ENCODE results near the gene RAD51B.

- no peak for TF ChIP-seq TAF1 (IDR thresholded peaks at IDR 0.05; ENCODE audit: borderline replicate concordance, low read depth, low read length)
- TF ChIP-seq POLR2A (IDR thresholded peaks at IDR 0.05; ENCODE audit: low read depth, low read length), result no peak
These were observed 625.0 kb downstream of the RAD51B start for GRCh38 chr14:68444449-68445168.

Measured in GM12892 (cell line).